CD4-positive, alpha-beta memory T cell (primary cell): Measurements from ENCODE around the gene FANCC. TPM values are rescaled to one million over a fixed set of nuclear protein-coding genes. Genes with fewer than 3 reads are reported as not detected.

Experiments used
- CTCF ChIA-PET: fragments of 350-600 bp; sonication (Branson Sonifier 250); formaldehyde crosslinking; loops from one replicate; lab custom pipeline; 2021; ENCODE audit warnings: inconsistent platforms; ENCODE audit not compliant: partially characterized antibody; lab: Charles Lee
- POLR2A ChIA-PET: fragments of 350-600 bp; sonication (Branson Sonifier 250); formaldehyde crosslinking; loops from one replicate; lab custom pipeline; 2021; ENCODE audit not compliant: partially characterized antibody; lab: Charles Lee
- DNase-seq, 5 donors: peaks; one replicate each; pipeline versions ENCODE4 v3.0.0 to v3.0.0-alpha.2; 2020 to 2022; ENCODE audit warnings: mixed read lengths in 1 of 5
- H3K27ac ChIP-seq: one replicate; pipeline ENCODE4 v1.7.0; 2013; ENCODE audit warnings: low read depth, low read length
- H3K27me3 ChIP-seq: 2 replicates; pipeline ENCODE4 v1.7.0; 2013; ENCODE audit warnings: mild to moderate bottlenecking, low read length, moderate library complexity; ENCODE audit not compliant: insufficient read depth
- H3K36me3 ChIP-seq: 2 replicates; pipeline ENCODE4 v1.7.0; 2013; ENCODE audit warnings: mild to moderate bottlenecking, low read length, moderate library complexity; ENCODE audit not compliant: insufficient read depth
- H3K4me1 ChIP-seq: 2 replicates; pipeline ENCODE4 v1.7.0; 2013; ENCODE audit warnings: mild to moderate bottlenecking, low read length, moderate library complexity; ENCODE audit not compliant: insufficient read depth
- H3K4me3 ChIP-seq, 2 donors: one replicate each; pipeline ENCODE4 v1.7.0; 2013; ENCODE audit warnings: low read length in 2 of 2, mild to moderate bottlenecking in 1 of 2
- H3K9me3 ChIP-seq, 2 donors: one replicate each; pipeline ENCODE4 v1.7.0; 2013; ENCODE audit warnings: low read length in 2 of 2, control low read depth in 1 of 2; ENCODE audit not compliant: control insufficient read depth in 1 of 2
- H3K27ac Mint-ChIP-seq, 7 donors: one replicate each; pipeline ENCODE4 v1.8.0; 2020 to 2021; ENCODE audit warnings: mixed read lengths in 7 of 7, mild to moderate bottlenecking in 6 of 7, inconsistent platforms in 3 of 7, moderate library complexity in 3 of 7
- H3K27me3 Mint-ChIP-seq, 2 donors: one replicate each; pipeline ENCODE4 v1.8.0; 2020 to 2021; ENCODE audit warnings: mixed read lengths in 2 of 2
- H3K36me3 Mint-ChIP-seq, 2 donors: one replicate each; pipeline ENCODE4 v1.8.0; 2020 to 2021; ENCODE audit warnings: mixed read lengths in 2 of 2, inconsistent platforms in 1 of 2, mild to moderate bottlenecking in 1 of 2
- H3K4me1 Mint-ChIP-seq, 4 donors: one replicate each; pipeline ENCODE4 v1.8.0; 2020 to 2021; ENCODE audit warnings: mixed read lengths in 4 of 4, mild to moderate bottlenecking in 1 of 4
- H3K4me3 Mint-ChIP-seq, 8 donors: one replicate each; pipeline ENCODE4 v1.8.0; 2020 to 2021; ENCODE audit warnings: mixed read lengths in 8 of 8, mild to moderate bottlenecking in 7 of 8, moderate library complexity in 6 of 8, inconsistent platforms in 3 of 8
- H3K9me3 Mint-ChIP-seq, 8 donors: one replicate each; pipeline ENCODE4 v1.8.0; 2020 to 2021; ENCODE audit warnings: mixed read lengths in 8 of 8, mild to moderate bottlenecking in 5 of 8, inconsistent platforms in 3 of 8, moderate library complexity in 1 of 8
- intact Hi-C: fragments of 100-400 bp; cut with micrococcal nuclease; formaldehyde crosslinking; loops from one replicate; pipeline ENCODE4 v1.15.1; 2023
- polyA plus RNA-seq, 2 donors: library from polyadenylated mRNA; unstranded; fragments of 300-500 nt; fragmentation: Illumina TruSeq; gene quantifications; one replicate each; pipeline ENCODE4 v1.2.3, GENCODE V29; 2021
- total RNA-seq, 2 experiments: library from RNA; stranded (reverse); gene quantifications; one replicate each; pipeline ENCODE4 v1.2.3, GENCODE V29; 2021

FANCC gene
- total and polyA plus RNA-seq, 4 experiments from 2014 or later = 0.77 to 4.9 (median 3.6) TPM

DNA sequence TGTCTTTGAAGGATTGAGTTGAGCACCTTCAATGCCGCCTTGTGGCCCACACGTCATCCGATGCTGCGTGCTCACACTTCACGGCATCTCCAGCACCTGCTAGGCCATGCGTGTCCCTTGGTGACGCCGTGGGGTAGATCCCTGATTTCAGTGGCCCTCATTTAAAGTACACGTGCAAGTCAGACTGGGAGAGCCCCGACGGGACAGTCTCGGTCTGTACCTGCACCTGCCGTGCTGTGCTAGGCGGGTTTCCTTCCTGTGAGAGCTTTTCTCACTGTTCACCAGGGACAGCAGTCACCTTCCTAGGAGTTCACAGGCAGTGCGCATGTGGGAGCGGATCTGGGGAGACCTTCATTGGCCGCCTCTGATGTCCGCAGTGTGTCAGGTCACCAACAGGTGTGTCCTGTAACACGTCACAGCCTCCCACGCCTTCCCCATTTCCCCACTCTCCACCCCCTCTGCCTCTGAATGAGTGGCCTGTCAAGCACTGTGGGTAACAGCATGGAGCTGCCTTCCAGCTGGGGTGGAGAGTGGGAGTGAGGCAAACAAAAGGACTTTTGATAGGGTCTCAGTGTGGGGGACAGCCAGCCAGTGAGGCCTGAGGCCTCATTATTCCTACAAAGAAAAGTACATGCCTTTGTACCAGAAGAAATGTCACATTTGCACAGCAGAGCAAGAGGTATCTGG, 236.4 kb downstream of the FANCC start:
- no peaks in the 10 kb centered on the region for H3K27me3 Mint-ChIP-seq
- H3K9me3 ChIP-seq = no peaks in the 10 kb centered on the region
- H3K36me3 ChIP-seq = no peaks in the 10 kb centered on the region
- no peaks in the 10 kb centered on the region for H3K27me3 ChIP-seq
- no peak for DNase-seq
- ChIA-PET POLR2A (no interaction called here), CTCF (no interaction called here)
- intact Hi-C loops = no loop called here
- H3K27ac ChIP-seq = no peak overlapping the region
- H3K4me3 ChIP-seq = no peak overlapping the region
- H3K27ac Mint-ChIP-seq = no peak overlapping the region
- H3K4me1 ChIP-seq = no peaks in the 10 kb centered on the region
- peaks cover 8 to 15% of the 10 kb centered on the region in 2 donors for H3K36me3 Mint-ChIP-seq
- no peaks in the 10 kb centered on the region for H3K4me1 Mint-ChIP-seq
- no peak overlapping the region for H3K4me3 Mint-ChIP-seq
- H3K9me3 Mint-ChIP-seq = no peaks in the 10 kb centered on the region

- no peak overlapping the region for H3K27ac Mint-ChIP-seq
- no peak overlapping the region for H3K4me3 Mint-ChIP-seq
- Histone ChIP-seq H3K4me3 (no peak overlapping the region), H3K27me3 (no peaks in the 10 kb centered on the region), H3K36me3 (no peaks in the 10 kb centered on the region), H3K4me1 (no peaks in the 10 kb centered on the region), H3K27ac (no peak overlapping the region), H3K9me3 (no peaks in the 10 kb centered on the region)
- DNase-seq = no peak
- H3K27me3 Mint-ChIP-seq = no peaks in the 10 kb centered on the region
- CTCF ChIA-PET = no interaction called here
- intact Hi-C loops = no loop called here
- H3K4me1 Mint-ChIP-seq = no peaks in the 10 kb centered on the region
- POLR2A ChIA-PET = no interaction called here
- peaks cover 8 to 15% of the 10 kb centered on the region in 2 donors for H3K36me3 Mint-ChIP-seq
- no peaks in the 10 kb centered on the region for H3K9me3 Mint-ChIP-seq
These were observed 238.0 kb downstream of the FANCC start for GRCh38 chr9:95079461-95079860.

DNA sequence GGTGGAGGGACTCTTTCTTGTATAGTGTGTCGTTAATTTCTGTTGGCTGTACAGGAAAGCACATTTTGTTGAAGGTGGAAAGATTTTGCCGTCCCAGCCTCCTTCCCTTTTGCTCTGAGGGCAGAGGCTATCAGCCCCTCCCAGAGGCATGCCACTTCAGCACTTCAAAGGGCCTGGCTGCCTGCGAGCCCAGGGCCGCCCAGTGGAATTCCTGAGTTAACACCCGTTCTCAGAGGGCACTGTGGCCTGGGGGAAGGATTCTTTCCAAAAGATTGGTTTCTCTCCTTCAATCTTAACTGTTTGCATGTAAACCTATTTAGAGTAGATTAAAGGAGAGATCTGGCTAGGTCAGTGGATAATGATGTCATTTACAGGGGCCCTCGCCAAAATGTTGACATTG, 238.6 kb downstream of the FANCC start:
- H3K4me1 ChIP-seq = no peaks in the 10 kb centered on the region
- ChIA-PET CTCF (no interaction called here), POLR2A (no interaction called here)
- Mint-ChIP-seq H3K4me1 (no peaks in the 10 kb centered on the region), H3K4me3 (no peak overlapping the region), H3K27me3 (no peaks in the 10 kb centered on the region), H3K36me3 (peaks cover 8 to 15% of the 10 kb centered on the region in 2 donors), H3K27ac (peak overlapping the region in 1 of 7 donors; percentile 54), H3K9me3 (no peaks in the 10 kb centered on the region)
- no peak overlapping the region for H3K4me3 ChIP-seq
- intact Hi-C loops = no loop called here
- no peak for DNase-seq
- no peaks in the 10 kb centered on the region for H3K36me3 ChIP-seq
- H3K27ac ChIP-seq = no peak overlapping the region
- no peaks in the 10 kb centered on the region for H3K9me3 ChIP-seq
- H3K27me3 ChIP-seq = no peaks in the 10 kb centered on the region

- Mint-ChIP-seq H3K27ac (peak overlapping the region in 1 of 7 donors; percentile 54), H3K4me1 (no peaks in the 10 kb centered on the region), H3K36me3 (peaks cover 5 to 15% of the 10 kb centered on the region in 2 donors), H3K27me3 (no peaks in the 10 kb centered on the region), H3K4me3 (no peak overlapping the region), H3K9me3 (no peaks in the 10 kb centered on the region)
- H3K4me1 ChIP-seq = no peaks in the 10 kb centered on the region
- no peaks in the 10 kb centered on the region for H3K9me3 ChIP-seq
- intact Hi-C loops = no loop called here
- ChIA-PET CTCF (no interaction called here), POLR2A (no interaction called here)
- H3K4me3 ChIP-seq = no peak overlapping the region
- DNase-seq = no peak
- H3K27me3 ChIP-seq = no peaks in the 10 kb centered on the region
- H3K27ac ChIP-seq = no peak overlapping the region
- H3K36me3 ChIP-seq = no peaks in the 10 kb centered on the region
These were observed 239.0 kb downstream of the FANCC start for GRCh38 chr9:95078511-95078910.

GRCh38 chr9:95077766-95078370, 239.6 kb downstream of the FANCC start:
- Histone ChIP-seq H3K9me3 (no peaks in the 10 kb centered on the region), H3K4me1 (no peaks in the 10 kb centered on the region), H3K36me3 (no peaks in the 10 kb centered on the region), H3K27ac (no peak overlapping the region), H3K27me3 (no peaks in the 10 kb centered on the region), H3K4me3 (no peak overlapping the region)
- intact Hi-C loops = no loop called here
- peak overlapping the region in 1 of 7 donors; percentile 63 for H3K27ac Mint-ChIP-seq
- peaks cover 5 to 14% of the 10 kb centered on the region in 2 donors for H3K36me3 Mint-ChIP-seq
- no peaks in the 10 kb centered on the region for H3K27me3 Mint-ChIP-seq
- POLR2A ChIA-PET = no interaction called here
- no peak overlapping the region for H3K4me3 Mint-ChIP-seq
- H3K9me3 Mint-ChIP-seq = no peaks in the 10 kb centered on the region
- H3K4me1 Mint-ChIP-seq = no peaks in the 10 kb centered on the region
- DNase-seq = no peak
- CTCF ChIA-PET = no interaction called here

GRCh38 chr9:95077053-95077765, 240.3 kb downstream of the FANCC start:
- no peak overlapping the region for H3K4me3 ChIP-seq
- H3K27me3 ChIP-seq = no peaks in the 10 kb centered on the region
- no peak for DNase-seq
- no peak overlapping the region for H3K27ac ChIP-seq
- no peaks in the 10 kb centered on the region for H3K4me1 ChIP-seq
- H3K9me3 Mint-ChIP-seq = no peaks in the 10 kb centered on the region
- peaks cover 2 to 7% of the 10 kb centered on the region in 2 donors for H3K36me3 Mint-ChIP-seq
- no peak overlapping the region for H3K27ac Mint-ChIP-seq
- no peaks in the 10 kb centered on the region for H3K36me3 ChIP-seq
- H3K4me3 Mint-ChIP-seq = no peak overlapping the region
- H3K27me3 Mint-ChIP-seq = no peaks in the 10 kb centered on the region
- no peaks in the 10 kb centered on the region for H3K4me1 Mint-ChIP-seq
- CTCF ChIA-PET = no interaction called here
- intact Hi-C loops = no loop called here
- H3K9me3 ChIP-seq = no peaks in the 10 kb centered on the region
- POLR2A ChIA-PET = no interaction called here

- peak overlapping the region in 1 of 7 donors; percentile 27 for H3K27ac Mint-ChIP-seq
- H3K27me3 ChIP-seq = no peaks in the 10 kb centered on the region
- no peak for DNase-seq
- intact Hi-C loops = no loop called here
- H3K27ac ChIP-seq = no peak overlapping the region
- no peaks in the 10 kb centered on the region for H3K4me1 ChIP-seq
- H3K27me3 Mint-ChIP-seq = no peaks in the 10 kb centered on the region
- H3K4me3 ChIP-seq = no peak overlapping the region
- H3K36me3 Mint-ChIP-seq = peaks cover 2 to 4% of the 10 kb centered on the region in 2 donors
- no peak overlapping the region for H3K4me3 Mint-ChIP-seq
- POLR2A ChIA-PET = no interaction called here
- no peaks in the 10 kb centered on the region for H3K36me3 ChIP-seq
- CTCF ChIA-PET = no interaction called here
- no peaks in the 10 kb centered on the region for H3K9me3 ChIP-seq
- H3K9me3 Mint-ChIP-seq = no peaks in the 10 kb centered on the region
- no peaks in the 10 kb centered on the region for H3K4me1 Mint-ChIP-seq
These were observed 240.8 kb downstream of the FANCC start for GRCh38 chr9:95076696-95077052.
